HL-60 (cell line): ENCODE measurements around the gene TRIO.

Source experiments
- GABPA ChIP-seq: IDR thresholded peaks from 2 replicates; pipeline ENCODE4 v1.6.1; 2012; ENCODE audit warnings: low read depth
- POLR2AphosphoS5 ChIP-seq: IDR thresholded peaks from 2 replicates; pipeline ENCODE4 v1.6.1; 2012; ENCODE audit warnings: low read depth
- REST ChIP-seq: IDR thresholded peaks from 2 replicates; pipeline ENCODE4 v1.6.1; 2012; ENCODE audit warnings: low read depth; ENCODE audit not compliant: insufficient replicate concordance
- SPI1 ChIP-seq: IDR thresholded peaks from 2 replicates; pipeline ENCODE4 v1.6.1; 2012; ENCODE audit warnings: low read depth, mild to moderate bottlenecking, borderline replicate concordance
- TF ChIP-seq, protein P1 (sequence below): IDR thresholded peaks from one replicate; pipeline ENCODE4 v1.5.1; 2011; ENCODE audit warnings: low read length, control low read depth, inconsistent platforms; ENCODE audit not compliant: insufficient read depth

GRCh38 chr5:14348142-14348541 lies 205.0 kb downstream of the TRIO start:
- TF ChIP-seq GABPA (no peak), REST (no peak), POLR2AphosphoS5 (no peak), SPI1 (no peak)
- TF ChIP-seq, protein P1, sequence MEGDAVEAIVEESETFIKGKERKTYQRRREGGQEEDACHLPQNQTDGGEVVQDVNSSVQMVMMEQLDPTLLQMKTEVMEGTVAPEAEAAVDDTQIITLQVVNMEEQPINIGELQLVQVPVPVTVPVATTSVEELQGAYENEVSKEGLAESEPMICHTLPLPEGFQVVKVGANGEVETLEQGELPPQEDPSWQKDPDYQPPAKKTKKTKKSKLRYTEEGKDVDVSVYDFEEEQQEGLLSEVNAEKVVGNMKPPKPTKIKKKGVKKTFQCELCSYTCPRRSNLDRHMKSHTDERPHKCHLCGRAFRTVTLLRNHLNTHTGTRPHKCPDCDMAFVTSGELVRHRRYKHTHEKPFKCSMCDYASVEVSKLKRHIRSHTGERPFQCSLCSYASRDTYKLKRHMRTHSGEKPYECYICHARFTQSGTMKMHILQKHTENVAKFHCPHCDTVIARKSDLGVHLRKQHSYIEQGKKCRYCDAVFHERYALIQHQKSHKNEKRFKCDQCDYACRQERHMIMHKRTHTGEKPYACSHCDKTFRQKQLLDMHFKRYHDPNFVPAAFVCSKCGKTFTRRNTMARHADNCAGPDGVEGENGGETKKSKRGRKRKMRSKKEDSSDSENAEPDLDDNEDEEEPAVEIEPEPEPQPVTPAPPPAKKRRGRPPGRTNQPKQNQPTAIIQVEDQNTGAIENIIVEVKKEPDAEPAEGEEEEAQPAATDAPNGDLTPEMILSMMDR, result no peak
